Uterus (tissue), 4 donors: ENCODE results near the gene GGTLC2. TPM values are rescaled to one million over a fixed set of nuclear protein-coding genes. Genes with fewer than 3 reads are reported as not detected.

Source experiments
- DNase-seq, 2 donors: peaks; one replicate each; pipeline ENCODE4 v3.0.0-alpha.2; 2019 to 2020
- H3K27ac ChIP-seq, 2 donors: fragments of 200-600 bp; sonication (generic); 1 replicate in 1 of 2; 2 replicates in 1 of 2; pipeline ENCODE4 v1.5.1; 2016 to 2018
- H3K27me3 ChIP-seq, 2 donors: fragments of 200-600 bp; sonication (generic); one replicate each; pipeline ENCODE4 v1.5.1; 2018 to 2019; ENCODE audit warnings: control low read depth in 1 of 2
- H3K36me3 ChIP-seq, 2 donors: fragments of 200-600 bp; sonication (generic); one replicate each; pipeline ENCODE4 v1.5.1; 2019; ENCODE audit warnings: control low read depth in 1 of 2
- H3K4me1 ChIP-seq, 2 donors: fragments of 200-600 bp; sonication (generic); one replicate each; pipeline ENCODE4 v1.5.1; 2018 to 2019; ENCODE audit warnings: control low read depth in 1 of 2
- H3K4me3 ChIP-seq, 2 donors: fragments of 200-600 bp; sonication (generic); 1 replicate in 1 of 2; 2 replicates in 1 of 2; pipeline ENCODE4 v1.5.1; 2018 to 2019; ENCODE audit warnings: mild to moderate bottlenecking in 1 of 2
- H3K9me3 ChIP-seq, 2 donors: fragments of 200-600 bp; sonication (generic); one replicate each; pipeline ENCODE4 v1.5.1; 2019; ENCODE audit warnings: control low read depth in 1 of 2
- CTCF ChIP-seq, 4 experiments: fragments of 200-600 bp in 2 of 4; fragments of 450-650 bp in 2 of 4; sonication (generic) in 2 of 4; IDR thresholded peaks; one replicate each; pipeline ENCODE4 v1.5.1; 2016 to 2019; ENCODE audit warnings: antibody characterized with exemption in 4 of 4, mild to moderate bottlenecking in 2 of 4, moderate library complexity in 1 of 4
- POLR2A ChIP-seq, 2 donors: fragments of 450-650 bp; IDR thresholded peaks; one replicate each; pipeline ENCODE4 v1.6.1; 2016; ENCODE audit warnings: antibody characterized with exemption in 2 of 2, mild to moderate bottlenecking in 1 of 2, moderate library complexity in 1 of 2
- intact Hi-C: fragments of 100-400 bp; cut with DNase I; formaldehyde crosslinking; loops from one replicate; pipeline ENCODE4 v1.15.1; 2023; ENCODE audit warnings: low total_unique reads
- small RNA-seq: library from RNA; depleted of rRNA; stranded (forward); fragments of <200 nt; gene quantifications from one replicate; pipeline ENCODE3, GENCODE V24; 2016
- total RNA-seq, 4 donors: library from RNA; depleted of rRNA in 3 of 4; stranded (reverse); fragments of >200 nt in 3 of 4; gene quantifications; one replicate each; pipeline versions ENCODE4 v1.1.0 to v1.2.4, GENCODE V29; 2014 to 2023
- donor health status: DM: yes; HTN: yes; CAD: no.

Gene GGTLC2
- total RNA-seq, 4 donors from 2014 or later, result not detected

GRCh38 chr22:22692707-22693530, 48.5 kb downstream of the GGTLC2 start:
- no peak overlapping the region for H3K27ac ChIP-seq
- H3K36me3 ChIP-seq, result no peaks in the 10 kb centered on the region
- H3K4me3 ChIP-seq, result no peak overlapping the region
- DNase-seq, result no peak
- no peaks in the 10 kb centered on the region for H3K9me3 ChIP-seq
- no peaks in the 10 kb centered on the region for H3K27me3 ChIP-seq
- no peak for TF ChIP-seq POLR2A (IDR thresholded peaks at IDR 0.05)
- peak in 1 of 4 experiments; percentile 24 for TF ChIP-seq CTCF (IDR thresholded peaks at IDR 0.05)
- intact Hi-C loops, result no loop called here
- no peaks in the 10 kb centered on the region for H3K4me1 ChIP-seq

GRCh38 chr22:22693531-22693884, 49.1 kb downstream of the GGTLC2 start:
- no peak for DNase-seq
- no peaks in the 10 kb centered on the region for H3K4me1 ChIP-seq
- H3K4me3 ChIP-seq, result no peak overlapping the region
- H3K27me3 ChIP-seq, result no peaks in the 10 kb centered on the region
- H3K9me3 ChIP-seq, result no peaks in the 10 kb centered on the region
- H3K36me3 ChIP-seq, result no peaks in the 10 kb centered on the region
- no peak for TF ChIP-seq POLR2A (IDR thresholded peaks at IDR 0.05)
- TF ChIP-seq CTCF (IDR thresholded peaks at IDR 0.05), result no peak
- no peak overlapping the region for H3K27ac ChIP-seq
- intact Hi-C loops, result no loop called here

GRCh38 chr22:22694106-22694505, 49.7 kb downstream of the GGTLC2 start:
- Histone ChIP-seq H3K27me3 (no peaks in the 10 kb centered on the region), H3K4me3 (no peak overlapping the region), H3K27ac (no peak overlapping the region), H3K4me1 (no peaks in the 10 kb centered on the region), H3K36me3 (no peaks in the 10 kb centered on the region), H3K9me3 (no peaks in the 10 kb centered on the region)
- intact Hi-C loops, result no loop called here
- no peak for DNase-seq
- TF ChIP-seq POLR2A (IDR thresholded peaks at IDR 0.05) (no peak), CTCF (IDR thresholded peaks at IDR 0.05) (no peak)

- Histone ChIP-seq H3K9me3 (no peaks in the 10 kb centered on the region), H3K27ac (no peak overlapping the region), H3K4me1 (no peaks in the 10 kb centered on the region), H3K4me3 (no peak overlapping the region), H3K36me3 (no peaks in the 10 kb centered on the region), H3K27me3 (no peaks in the 10 kb centered on the region)
- TF ChIP-seq POLR2A (IDR thresholded peaks at IDR 0.05) (no peak), CTCF (IDR thresholded peaks at IDR 0.05) (no peak)
- DNase-seq, result no peak
- intact Hi-C loops, result no loop called here
These were observed 51.7 kb downstream of the GGTLC2 start for GRCh38 chr22:22696104-22696503.

Small RNA genes within 50 kb of the gene (small RNA-seq; reads per million reads assigned to genes)
- gene AC244250.2, result not detected
- not detected for gene IGLV3-29
- not detected for gene IGLVVI-25-1

Other genes with a start within 250 kb of the GGTLC2 start
- gene ZNF280B, start 135.9 kb upstream of the GGTLC2 start, total RNA-seq, result 1 to 10 TPM in 1 of 4 donors, under 1 TPM in 2, not detected in 1; under 0.01 to 3.8 (median 0.88) TPM
- gene ZNF280A, start 124.3 kb upstream of the GGTLC2 start, total RNA-seq, result not detected
- 1 to 10 TPM in 1 of 4 donors, under 1 TPM in 1, not detected in 2; 0.41 to 1.3 TPM for gene PRAME, start 85.3 kb upstream of the GGTLC2 start, total RNA-seq
- gene IGLL5, start 243.2 kb downstream of the GGTLC2 start, total RNA-seq, result 1 to 10 TPM in 2 of 4 donors, under 1 TPM in 1, not detected in 1; 0.90 to 7.4 (median 2.7) TPM